ENCODE data around the gene STUB1. TPM values are rescaled to one million over a fixed set of nuclear protein-coding genes. Genes with fewer than 3 reads are reported as not detected.

The STUB1 gene
- total and polyA plus RNA-seq, 2 donors (not counting 3 experiments of a cell fraction or from before 2014, with no cell fraction given), result 107 to 147 TPM

DNA sequence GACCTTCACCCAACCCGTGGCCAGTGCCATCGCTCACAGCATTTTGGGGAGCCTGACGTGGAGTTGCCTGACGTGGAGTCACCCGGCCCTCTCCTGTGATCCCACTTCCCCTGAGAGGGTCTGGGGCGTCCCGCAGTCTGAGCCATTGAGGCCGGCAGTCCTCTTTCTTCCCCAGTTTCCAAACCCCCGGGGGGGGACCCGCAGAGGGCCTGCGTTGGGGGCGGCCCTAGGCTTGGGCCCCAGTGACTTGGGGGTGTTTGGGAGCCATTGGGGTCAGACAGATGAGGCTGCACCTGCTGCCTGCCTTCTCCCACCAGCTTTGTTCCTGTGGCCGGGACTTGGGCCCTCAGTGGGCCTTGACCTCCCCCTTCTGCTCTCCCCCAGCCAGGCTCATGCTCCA is 10.5 kb upstream of the STUB1 start:
- peaks cover 18% of the 10 kb centered on the region for H3K79me2 ChIP-seq (ENCODE audit: control insufficient read depth, insufficient read depth, low read length)
- ChIA-PET POLR2A (no interaction called here), CTCF (no interaction called here)
- no peak overlapping the region for H3K9ac ChIP-seq (replicated peaks; ENCODE audit: extremely low read depth, insufficient read depth, low read length)
- H3K9me1 ChIP-seq (replicated peaks; ENCODE audit: control insufficient read depth, extremely low read depth, insufficient read depth, low read length), result no peaks in the 10 kb centered on the region
- H3K27me3 ChIP-seq (ENCODE audit: control insufficient read depth in 2 of 2, insufficient read depth in 2 of 2, low read length in 2 of 2), result no peaks in the 10 kb centered on the region
- H2AFZ ChIP-seq (ENCODE audit: low read depth, low read length), result no peak overlapping the region
- H3K36me3 ChIP-seq (ENCODE audit: control insufficient read depth in 2 of 2, extremely low read depth in 1 of 2, insufficient read depth in 2 of 2, low read length in 2 of 2), result peaks cover 5 to 35% of the 10 kb centered on the region in 2 experiments
- dilution Hi-C loops (cut with MboI; ENCODE audit: extremely low pct_ligation_motif_present, low sequenced_read_pairs) (no loop called here), intact Hi-C loops (cut with micrococcal nuclease) (no loop called here)
- no peaks in the 10 kb centered on the region for H4K20me1 ChIP-seq (replicated peaks; ENCODE audit: control insufficient read depth, extremely low read depth, insufficient read depth, low read length)
- H3K4me2 ChIP-seq (ENCODE audit: insufficient read depth, low read length), result no peak overlapping the region
- no peaks in the 10 kb centered on the region for H3K9me3 ChIP-seq (replicated peaks; ENCODE audit: control insufficient read depth, insufficient read depth, low read length)
- no peak overlapping the region for H3K4me3 ChIP-seq (replicated peaks in 1 of 3; ENCODE audit: insufficient read depth in 1 of 3, low read depth in 1 of 3, low read length in 3 of 3)
- TF ChIP-seq POLR2AphosphoS5 (IDR thresholded peaks at IDR 0.05; ENCODE audit: insufficient read depth, low read depth, low read length), result no peak
- TF ChIP-seq, protein P1, sequence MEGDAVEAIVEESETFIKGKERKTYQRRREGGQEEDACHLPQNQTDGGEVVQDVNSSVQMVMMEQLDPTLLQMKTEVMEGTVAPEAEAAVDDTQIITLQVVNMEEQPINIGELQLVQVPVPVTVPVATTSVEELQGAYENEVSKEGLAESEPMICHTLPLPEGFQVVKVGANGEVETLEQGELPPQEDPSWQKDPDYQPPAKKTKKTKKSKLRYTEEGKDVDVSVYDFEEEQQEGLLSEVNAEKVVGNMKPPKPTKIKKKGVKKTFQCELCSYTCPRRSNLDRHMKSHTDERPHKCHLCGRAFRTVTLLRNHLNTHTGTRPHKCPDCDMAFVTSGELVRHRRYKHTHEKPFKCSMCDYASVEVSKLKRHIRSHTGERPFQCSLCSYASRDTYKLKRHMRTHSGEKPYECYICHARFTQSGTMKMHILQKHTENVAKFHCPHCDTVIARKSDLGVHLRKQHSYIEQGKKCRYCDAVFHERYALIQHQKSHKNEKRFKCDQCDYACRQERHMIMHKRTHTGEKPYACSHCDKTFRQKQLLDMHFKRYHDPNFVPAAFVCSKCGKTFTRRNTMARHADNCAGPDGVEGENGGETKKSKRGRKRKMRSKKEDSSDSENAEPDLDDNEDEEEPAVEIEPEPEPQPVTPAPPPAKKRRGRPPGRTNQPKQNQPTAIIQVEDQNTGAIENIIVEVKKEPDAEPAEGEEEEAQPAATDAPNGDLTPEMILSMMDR (IDR thresholded peaks at IDR 0.05; ENCODE audit: extremely low read depth in 1 of 2, insufficient read depth in 1 of 2, low read depth in 1 of 2, low read length in 2 of 2), result no peak
- TF ChIP-seq FOS (IDR thresholded peaks at IDR 0.05; ENCODE audit: borderline replicate concordance, insufficient read depth, low read length), result no peak
- no peak overlapping the region for H3K27ac ChIP-seq (ENCODE audit: insufficient read depth, low read depth, low read length)
- no peak for DNase-seq (ENCODE audit: low read depth, low spot score)
- no peak for FAIRE-seq
- BruUV-seq (replicated peaks), result no TSS peak
- H3K4me1 ChIP-seq (ENCODE audit: control insufficient read depth, extremely low read depth, insufficient read depth, low read length), result no peaks in the 10 kb centered on the region

- ChIA-PET POLR2A (no interaction called here), CTCF (interaction anchor here (0.8 kb wide), 1 partner anchor 92 kb away, joined by 3 read pairs; no protein-coding TSS in a partner anchor)
- H3K36me3 ChIP-seq (ENCODE audit: control insufficient read depth in 2 of 2, extremely low read depth in 1 of 2, insufficient read depth in 2 of 2, low read length in 2 of 2), result peaks cover 5 to 35% of the 10 kb centered on the region in 2 experiments
- H3K27me3 ChIP-seq (ENCODE audit: control insufficient read depth in 2 of 2, insufficient read depth in 2 of 2, low read length in 2 of 2), result no peaks in the 10 kb centered on the region
- no peaks in the 10 kb centered on the region for H3K9me1 ChIP-seq (replicated peaks; ENCODE audit: control insufficient read depth, extremely low read depth, insufficient read depth, low read length)
- no peaks in the 10 kb centered on the region for H3K9me3 ChIP-seq (replicated peaks; ENCODE audit: control insufficient read depth, insufficient read depth, low read length)
- H4K20me1 ChIP-seq (replicated peaks; ENCODE audit: control insufficient read depth, extremely low read depth, insufficient read depth, low read length), result no peaks in the 10 kb centered on the region
- FAIRE-seq, result no peak
- H3K4me3 ChIP-seq (replicated peaks in 1 of 3; ENCODE audit: insufficient read depth in 1 of 3, low read depth in 1 of 3, low read length in 3 of 3), result no peak overlapping the region
- no peak overlapping the region for H3K27ac ChIP-seq (ENCODE audit: insufficient read depth, low read depth, low read length)
- no peak for DNase-seq (ENCODE audit: low read depth, low spot score)
- peaks cover 18% of the 10 kb centered on the region for H3K79me2 ChIP-seq (ENCODE audit: control insufficient read depth, insufficient read depth, low read length)
- intact Hi-C loops (cut with micrococcal nuclease) (no loop called here), dilution Hi-C loops (cut with MboI; ENCODE audit: extremely low pct_ligation_motif_present, low sequenced_read_pairs) (no loop called here)
- H3K4me2 ChIP-seq (ENCODE audit: insufficient read depth, low read length), result no peak overlapping the region
- TF ChIP-seq, protein P1 (IDR thresholded peaks at IDR 0.05; ENCODE audit: extremely low read depth in 1 of 2, insufficient read depth in 1 of 2, low read depth in 1 of 2, low read length in 2 of 2), result no peak
- TF ChIP-seq JUN (IDR thresholded peaks at IDR 0.05; ENCODE audit: borderline replicate concordance, insufficient read depth, insufficient read length, low read depth), result no peak
- no peak for TF ChIP-seq FOS (IDR thresholded peaks at IDR 0.05; ENCODE audit: borderline replicate concordance, insufficient read depth, low read length)
- no peak for TF ChIP-seq GATA2 (IDR thresholded peaks at IDR 0.05; ENCODE audit: insufficient read depth, insufficient read length, low read depth, low read length)
- TF ChIP-seq, protein P2, sequence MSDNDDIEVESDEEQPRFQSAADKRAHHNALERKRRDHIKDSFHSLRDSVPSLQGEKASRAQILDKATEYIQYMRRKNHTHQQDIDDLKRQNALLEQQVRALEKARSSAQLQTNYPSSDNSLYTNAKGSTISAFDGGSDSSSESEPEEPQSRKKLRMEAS (IDR thresholded peaks at IDR 0.05; ENCODE audit: insufficient read depth, insufficient read length), result no peak
- TF ChIP-seq POLR2AphosphoS5 (IDR thresholded peaks at IDR 0.05; ENCODE audit: insufficient read depth, low read depth, low read length), result no peak
- TF ChIP-seq POLR2A (IDR thresholded peaks at IDR 0.05; ENCODE audit: low read depth, low read length), result no peak
- no peaks in the 10 kb centered on the region for H3K4me1 ChIP-seq (ENCODE audit: control insufficient read depth, extremely low read depth, insufficient read depth, low read length)
- H3K9ac ChIP-seq (replicated peaks; ENCODE audit: extremely low read depth, insufficient read depth, low read length), result no peak overlapping the region
- no TSS peak for BruUV-seq (replicated peaks)
- no peak overlapping the region for H2AFZ ChIP-seq (ENCODE audit: low read depth, low read length)
These were observed 9.5 kb upstream of the STUB1 start for GRCh38 chr16:670485-671352.

All from endothelial cell of umbilical vein (primary cell).